Renal pelvis (tissue), 4 donors: Measurements from ENCODE around the gene BAIAP2L2. TPM values are rescaled to one million over a fixed set of nuclear protein-coding genes. Genes with fewer than 3 reads are reported as not detected.
"Not testable (repeated sequence)": the region's sequence is repeated elsewhere in the genome, so short reads cannot be mapped to it uniquely, and the experiment has no call there.

Experiments
- DNase-seq: peaks from one replicate; pipeline ENCODE4 v3.0.0-alpha.2; 2013
- polyA plus RNA-seq, 3 donors: library from polyadenylated mRNA; unstranded; fragments of 120-200 nt; gene quantifications; one replicate each; pipeline ENCODE4 v1.2.1, GENCODE V29; 2013; ENCODE audit not compliant: insufficient read length in 3 of 3

BAIAP2L2 gene
- polyA plus RNA-seq, 3 donors: 6.9 to 13.3 (median 11.2) TPM

DNA sequence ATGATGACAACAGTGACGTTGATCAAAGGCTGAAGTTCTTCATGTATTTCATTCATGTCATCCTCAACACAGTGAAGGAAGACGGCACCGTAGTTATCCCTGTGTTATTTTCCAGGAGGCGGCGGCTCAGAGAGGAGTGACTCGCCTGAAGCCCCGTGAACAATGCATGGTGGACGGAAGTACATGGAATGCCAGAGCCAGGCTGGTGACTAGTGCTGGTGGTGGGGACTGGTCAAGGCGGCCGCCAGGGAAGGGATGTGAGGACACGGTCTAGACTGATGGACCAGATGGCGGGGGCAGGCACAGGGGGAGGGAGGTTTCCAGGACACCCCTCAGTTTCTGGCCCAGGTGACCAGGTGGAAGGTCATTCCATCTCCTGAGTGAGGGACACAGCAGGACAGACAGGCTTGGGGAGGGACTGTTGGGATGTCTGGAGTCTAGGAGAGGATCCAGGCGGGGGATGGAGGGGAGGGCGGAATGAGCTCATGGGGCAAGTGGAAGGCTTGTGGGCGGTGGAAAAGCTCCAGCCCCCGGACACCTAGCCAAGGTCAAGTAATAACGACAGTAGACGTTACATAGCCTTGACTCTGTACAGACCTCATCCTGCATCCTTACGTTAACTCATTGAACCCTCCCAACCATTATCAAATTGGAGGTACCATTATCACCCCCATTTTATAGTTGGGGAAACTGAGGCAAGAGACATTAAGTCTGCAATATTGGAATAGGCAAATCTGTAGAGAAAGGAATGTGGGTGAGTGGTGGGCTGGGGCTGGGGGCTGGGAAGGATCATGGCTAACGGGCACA lies 69.3 kb downstream of the BAIAP2L2 start:
- DNase-seq: no peak

DNA sequence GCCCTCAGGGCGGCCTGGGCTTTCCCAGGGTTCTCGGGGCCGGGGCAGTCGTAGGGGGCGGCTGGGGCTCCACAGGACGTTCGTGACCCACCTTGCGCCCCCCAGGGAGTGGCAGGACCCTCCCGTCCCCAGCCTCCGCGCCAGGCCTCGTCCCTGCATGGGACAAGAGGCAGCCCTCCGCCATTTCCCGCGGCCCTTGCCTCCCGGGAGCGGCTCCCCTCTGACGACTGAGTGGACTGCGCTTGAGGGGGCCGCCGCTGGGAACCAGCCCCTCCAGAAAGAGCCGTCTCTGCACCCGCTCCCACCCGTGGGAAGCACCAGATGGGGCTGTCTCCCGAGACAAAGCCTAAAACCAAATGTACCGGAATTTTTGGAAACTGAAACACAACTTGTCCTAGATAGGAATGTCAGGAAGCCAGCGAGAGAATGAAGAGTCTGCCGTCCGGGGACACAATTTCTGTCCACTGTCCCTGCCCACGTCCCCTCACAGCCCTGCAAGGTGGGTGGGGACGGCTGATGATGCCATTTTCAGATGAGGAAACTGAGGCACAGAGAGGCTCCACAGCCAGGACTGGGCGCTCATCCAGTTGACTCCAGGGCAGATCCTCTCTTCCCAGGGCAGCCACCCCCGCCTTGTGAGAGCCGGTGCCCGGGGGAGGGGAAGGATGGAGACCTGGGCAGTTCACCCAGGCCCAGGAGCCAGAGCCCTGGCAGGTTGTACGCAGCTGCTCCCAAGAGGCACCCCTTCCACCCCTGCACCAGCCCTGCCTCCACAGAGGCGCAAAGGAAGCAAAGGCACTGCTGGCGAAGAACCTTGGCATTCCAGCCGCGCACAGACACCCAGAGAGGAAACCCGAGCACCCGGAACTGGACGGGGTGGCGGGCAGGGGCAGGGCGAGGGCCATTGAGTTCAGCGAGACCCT lies 71.3 kb downstream of the BAIAP2L2 start:
- no peak for DNase-seq

DNA sequence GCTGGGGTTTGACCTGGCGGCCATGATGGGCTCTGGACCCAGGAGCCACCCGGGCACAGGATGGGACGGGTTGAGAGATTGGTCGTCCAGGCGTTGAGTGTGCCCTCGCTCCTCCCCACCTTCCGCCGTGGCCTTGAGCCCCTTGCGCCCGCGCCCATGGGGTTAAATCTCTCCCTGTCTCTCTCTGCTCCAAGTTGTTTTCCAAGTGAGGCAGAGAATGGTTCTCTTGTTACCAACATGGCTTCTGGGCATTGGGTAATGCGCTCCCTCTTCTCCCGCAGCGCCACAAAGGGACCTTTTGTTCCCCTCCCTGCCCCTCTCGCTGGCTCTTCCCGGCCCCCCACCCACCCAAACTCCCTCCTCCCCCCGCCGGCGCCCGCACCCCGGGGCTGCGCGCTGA lies 72.1 kb downstream of the BAIAP2L2 start:
- DNase-seq: no peak

DNA sequence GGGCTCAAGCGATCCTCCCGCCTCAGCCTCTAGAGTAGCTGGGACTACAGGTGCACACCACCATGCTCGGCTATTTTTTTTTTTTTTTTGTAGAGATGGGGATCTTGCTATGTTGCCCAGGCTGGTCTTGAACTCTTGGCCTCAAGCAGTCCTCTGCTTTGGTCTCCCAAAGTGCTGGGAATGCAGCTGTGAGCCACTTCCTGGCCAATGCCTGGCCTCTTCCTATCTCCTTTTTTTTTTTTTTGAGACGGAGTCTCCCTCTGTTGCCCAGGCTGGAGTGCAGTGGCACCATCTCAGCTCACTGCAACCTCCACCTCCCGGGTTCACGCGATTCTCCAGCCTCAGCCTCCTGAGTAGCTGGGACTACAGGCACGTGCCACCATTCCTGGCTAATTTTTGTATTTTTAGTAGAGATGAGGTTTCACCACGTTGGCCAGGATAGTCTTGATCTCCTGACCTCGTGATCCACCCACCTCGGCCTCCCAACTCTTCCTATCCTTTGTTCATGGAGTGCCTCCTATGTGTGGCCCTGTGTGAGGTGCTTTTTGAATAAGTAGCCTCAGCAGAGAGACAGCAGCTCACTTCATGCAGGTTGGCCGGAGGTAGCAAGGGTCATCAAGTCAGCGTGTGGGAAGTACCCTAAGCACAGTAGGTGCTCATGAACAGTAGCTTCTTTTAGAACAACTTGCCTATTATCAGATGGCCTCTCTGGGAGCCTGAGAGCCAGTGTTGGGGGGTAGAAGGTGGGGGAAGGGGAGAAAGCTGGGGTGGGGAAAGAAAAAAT lies 72.9 kb downstream of the BAIAP2L2 start:
- DNase-seq: not testable (repeated sequence)

DNA sequence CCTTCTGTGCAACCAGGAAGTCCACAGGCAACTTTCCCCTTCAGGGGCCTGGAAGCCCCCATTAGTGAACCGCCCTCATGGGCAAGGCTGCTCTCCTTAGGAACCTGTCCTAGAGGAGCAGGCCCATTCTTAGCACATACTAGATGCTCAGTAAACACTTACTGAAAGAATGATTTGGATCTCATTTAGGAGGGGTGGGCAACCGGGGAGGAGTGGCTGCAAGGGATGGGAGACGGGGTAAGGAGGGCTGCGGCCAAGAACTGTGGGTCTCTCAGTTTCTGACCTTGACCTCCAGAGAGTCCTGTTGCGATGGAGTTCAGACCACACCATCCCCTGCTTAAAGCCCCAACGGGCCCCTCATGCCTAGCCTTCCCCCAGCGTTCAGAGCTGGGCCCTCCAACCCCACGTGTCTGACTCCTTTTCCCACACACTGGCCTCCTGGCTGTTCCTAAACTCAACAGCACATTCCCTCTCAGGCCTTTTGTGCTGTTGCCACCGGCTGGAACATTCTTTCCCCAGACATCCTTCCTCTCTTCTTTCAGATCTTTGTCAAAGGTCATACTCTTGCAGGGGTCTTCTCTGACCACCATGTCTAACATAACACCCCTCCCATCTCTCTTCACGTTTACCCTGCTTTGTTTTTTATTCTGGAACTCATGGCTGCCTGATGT lies 74.0 kb downstream of the BAIAP2L2 start:
- no peak for DNase-seq

DNA sequence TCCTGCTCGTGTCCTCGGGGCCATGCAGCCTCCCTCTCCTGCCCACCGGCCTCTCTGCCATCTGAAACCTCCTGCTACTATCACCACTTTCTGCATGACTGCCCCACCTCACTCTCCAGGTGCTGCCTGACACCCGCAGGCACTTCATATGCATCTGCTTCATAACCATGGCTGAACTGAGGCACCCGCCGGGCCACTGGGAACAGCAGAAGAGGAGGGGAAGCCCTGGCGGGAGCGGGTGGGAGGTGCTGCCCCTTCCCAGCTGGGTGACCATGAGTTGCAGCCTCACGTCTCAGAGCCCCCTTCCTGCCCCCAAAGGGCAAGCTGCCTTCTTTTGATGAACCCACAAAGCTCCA lies 75.0 kb downstream of the BAIAP2L2 start:
- no peak for DNase-seq

Other genes starting within 250 kb of the BAIAP2L2 start
- gene MICALL1, start 204.4 kb downstream of the BAIAP2L2 start, polyA plus RNA-seq: 10 to 100 TPM; 28.7 to 36.9 (median 30.8) TPM
- 1 to 10 TPM; 6.4 to 7.0 (median 6.8) TPM for gene C22orf23, start 157.1 kb downstream of the BAIAP2L2 start, polyA plus RNA-seq
- gene POLR2F, start 157.0 kb downstream of the BAIAP2L2 start, polyA plus RNA-seq: 10 to 100 TPM; 63.5 to 87.3 (median 71.1) TPM
- 1 to 10 TPM; 1.4 to 2.3 (median 1.5) TPM for gene SOX10, start 126.1 kb downstream of the BAIAP2L2 start, polyA plus RNA-seq
- 10 to 100 TPM; 34.8 to 43.7 (median 41.9) TPM for gene PICK1, start 53.3 kb downstream of the BAIAP2L2 start, polyA plus RNA-seq
- 1 to 10 TPM; 1.6 to 3.0 (median 2.1) TPM for gene SLC16A8, start 26.5 kb downstream of the BAIAP2L2 start, polyA plus RNA-seq
- 10 to 100 TPM; 38.7 to 73.5 (median 56.5) TPM for gene PLA2G6, start 71.1 kb upstream of the BAIAP2L2 start, polyA plus RNA-seq
- 1 to 10 TPM; 2.5 to 3.2 (median 3.0) TPM for gene MAFF, start 91.3 kb upstream of the BAIAP2L2 start, polyA plus RNA-seq
- 10 to 100 TPM; 43.5 to 52.0 (median 45.4) TPM for gene TMEM184B, start 162.3 kb upstream of the BAIAP2L2 start, polyA plus RNA-seq
- 100 to 1,000 TPM; 136 to 196 (median 163) TPM for gene CSNK1E, start 206.7 kb upstream of the BAIAP2L2 start, polyA plus RNA-seq